GM21528 (cell line): ENCODE data around the gene XPO6.

Source experiments
- ATAC-seq: cut with Tn5 transposase; IDR thresholded peaks from one replicate; pipeline ENCODE4 v1.9.1; 2021; ENCODE audit warnings: mild to moderate bottlenecking, moderate library complexity; ENCODE audit not compliant: unreplicated experiment, low FRiP score

The XPO6 gene

DNA sequence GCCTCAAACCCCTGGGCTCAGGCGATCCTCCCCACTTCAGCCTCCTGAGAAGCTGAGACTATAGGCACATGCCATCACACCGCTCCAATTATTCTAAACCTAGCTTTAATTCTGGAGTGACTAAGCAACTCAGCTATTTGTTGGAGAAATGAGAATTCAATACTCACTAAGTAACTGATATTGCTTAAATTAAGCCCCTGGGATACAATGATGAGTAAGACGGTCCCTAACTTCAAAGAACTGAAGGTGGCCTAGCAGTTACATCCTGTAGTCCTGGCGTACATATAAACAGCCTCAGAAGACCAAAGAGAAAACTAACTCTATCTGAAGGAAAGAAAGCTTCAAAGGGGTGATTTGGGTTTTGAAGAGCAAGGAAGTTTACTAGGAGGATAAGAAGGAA, 25.0 kb downstream of the XPO6 start:
- ATAC-seq, result no peak

DNA sequence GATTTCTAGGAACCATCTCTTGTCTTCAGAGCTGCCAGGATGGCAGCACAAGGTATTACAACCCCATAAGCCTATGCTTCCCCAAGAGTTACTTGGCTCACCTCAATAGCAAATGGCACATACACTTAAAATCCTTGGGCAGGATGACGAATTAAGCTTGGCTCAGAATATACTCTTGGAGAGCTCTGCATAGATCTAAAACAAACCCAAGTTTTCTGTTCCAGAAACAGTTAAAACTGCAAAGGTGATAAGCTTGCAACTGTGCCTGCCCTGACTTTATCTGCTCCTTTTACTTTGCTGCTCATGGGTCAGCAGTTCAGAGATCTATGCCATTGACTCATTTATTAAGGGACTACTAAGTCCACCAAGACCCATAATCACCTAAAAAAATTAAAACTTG, 26.1 kb downstream of the XPO6 start:
- ATAC-seq, result no peak

DNA sequence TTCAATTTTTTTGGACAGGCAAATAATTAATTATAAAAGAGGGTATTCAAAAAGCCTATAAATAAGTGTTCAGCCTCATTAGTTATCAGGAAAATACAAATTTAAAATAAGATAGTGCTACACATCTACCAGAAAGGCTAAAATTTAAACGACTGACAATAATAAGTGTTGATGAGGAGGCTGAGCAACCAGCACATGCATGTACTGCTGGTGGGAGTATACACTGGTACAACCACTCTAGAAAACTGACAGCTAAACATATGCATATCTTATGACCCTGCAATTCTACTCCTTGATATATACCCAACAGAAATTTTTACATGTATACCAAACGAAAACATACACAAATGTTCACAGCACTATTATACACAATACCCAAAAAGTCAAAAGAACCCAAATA, 27.1 kb downstream of the XPO6 start:
- ATAC-seq, result no peak

GRCh38 chr16:28183930-28184329, 27.8 kb downstream of the XPO6 start:
- no peak for ATAC-seq

DNA sequence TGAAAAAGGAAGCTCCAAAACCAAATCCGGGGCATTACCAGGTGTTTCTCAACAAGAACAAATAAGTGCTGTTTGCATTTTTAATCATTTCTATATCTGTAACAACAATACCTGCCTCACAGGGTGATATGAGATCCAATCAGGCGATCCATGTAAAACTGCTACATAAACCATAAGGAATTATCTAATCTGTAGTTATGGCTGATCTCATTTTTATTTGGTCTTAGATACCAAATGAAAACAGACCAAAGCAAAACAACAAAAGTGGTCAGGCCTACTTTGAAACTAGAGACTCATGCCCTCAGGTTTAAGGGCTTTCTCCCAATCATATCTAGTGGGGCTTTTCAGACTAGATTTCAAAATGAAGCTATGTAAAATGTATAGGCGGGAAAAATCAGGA, 28.3 kb downstream of the XPO6 start:
- ATAC-seq, result no peak

DNA sequence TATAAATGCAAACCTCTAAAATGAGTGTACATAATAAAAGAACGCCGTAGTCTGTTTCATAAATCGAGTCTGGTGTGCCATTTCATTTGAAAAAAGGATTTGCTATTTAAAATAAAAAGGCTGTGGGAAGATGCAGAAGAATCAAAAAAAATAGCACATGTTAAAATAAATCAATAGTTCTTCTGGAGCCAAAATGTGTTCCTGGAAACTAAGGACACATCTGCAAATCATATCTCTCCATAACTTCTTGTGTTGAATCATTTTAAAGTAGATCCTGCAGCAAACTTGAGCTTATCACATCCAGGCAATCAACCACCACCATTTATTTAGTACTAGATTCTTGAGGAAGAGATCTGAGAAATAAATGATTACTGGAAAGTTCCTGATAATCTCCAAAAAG, 29.0 kb downstream of the XPO6 start:
- no peak for ATAC-seq

- ATAC-seq, result no peak
These were observed 29.6 kb downstream of the XPO6 start for GRCh38 chr16:28182183-28182582.

DNA sequence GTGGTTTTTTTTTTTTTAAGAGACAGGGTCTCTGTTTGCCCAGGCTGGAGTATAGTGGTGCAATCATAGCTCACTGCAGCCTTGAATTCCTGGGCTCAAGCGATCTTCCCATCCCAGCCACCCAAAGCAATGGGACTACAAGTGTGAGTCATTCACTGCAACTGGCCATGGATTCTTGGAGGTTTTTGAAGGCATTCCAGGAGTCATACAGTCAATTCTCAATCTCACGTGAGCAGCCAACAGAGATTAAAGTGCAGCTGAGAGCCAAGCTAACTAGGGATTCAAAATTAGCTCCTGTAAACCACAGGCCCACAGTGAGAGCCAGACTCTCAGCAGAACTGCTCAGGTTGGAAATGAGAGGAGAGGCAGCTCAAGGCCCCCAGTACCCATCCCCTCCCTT, 30.2 kb downstream of the XPO6 start:
- no peak for ATAC-seq

- no peak for ATAC-seq
These were observed 30.9 kb downstream of the XPO6 start for GRCh38 chr16:28180655-28181460.

- no peak for ATAC-seq
These were observed 32.4 kb downstream of the XPO6 start for GRCh38 chr16:28179354-28179753.

DNA sequence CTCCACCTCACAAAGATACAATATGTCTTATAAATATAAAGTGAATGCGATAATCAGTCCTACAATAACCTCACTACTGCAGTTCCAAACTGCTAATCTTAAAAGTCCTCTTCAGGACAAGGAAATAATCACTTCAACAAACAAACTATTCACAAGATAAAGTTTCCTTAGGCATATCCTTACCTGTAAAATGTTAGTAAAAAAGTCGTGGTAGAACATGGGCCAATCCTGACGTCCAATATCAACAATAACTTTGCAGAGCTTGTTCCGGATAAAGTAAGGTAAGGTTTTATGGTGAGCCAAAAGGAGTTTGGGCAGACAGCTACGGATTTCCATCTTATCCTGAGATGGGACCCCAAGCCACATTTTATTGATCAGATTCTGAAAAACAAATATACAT, 36.0 kb downstream of the XPO6 start:
- no peak for ATAC-seq

GRCh38 chr16:28172336-28172735, 39.4 kb downstream of the XPO6 start:
- ATAC-seq, result no peak

DNA sequence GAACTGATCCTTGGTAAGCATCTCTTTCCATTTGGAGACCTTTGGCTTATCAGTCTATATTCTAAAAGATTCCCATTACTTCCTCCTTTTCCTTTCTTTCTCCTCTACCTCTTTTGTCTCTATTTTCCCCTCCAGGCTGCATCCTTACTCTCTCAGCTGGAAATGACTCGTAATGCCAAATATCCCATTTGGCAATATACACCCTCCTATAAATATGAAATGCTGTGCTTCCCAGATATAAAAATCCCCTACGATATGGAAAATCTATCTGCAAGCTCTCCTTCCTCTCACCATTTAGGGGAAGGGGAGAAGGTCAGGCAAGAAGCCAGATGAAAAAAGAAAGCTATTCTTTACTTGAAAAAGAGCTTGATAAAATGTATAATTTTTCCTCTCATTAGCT, 39.9 kb downstream of the XPO6 start:
- ATAC-seq, result no peak

DNA sequence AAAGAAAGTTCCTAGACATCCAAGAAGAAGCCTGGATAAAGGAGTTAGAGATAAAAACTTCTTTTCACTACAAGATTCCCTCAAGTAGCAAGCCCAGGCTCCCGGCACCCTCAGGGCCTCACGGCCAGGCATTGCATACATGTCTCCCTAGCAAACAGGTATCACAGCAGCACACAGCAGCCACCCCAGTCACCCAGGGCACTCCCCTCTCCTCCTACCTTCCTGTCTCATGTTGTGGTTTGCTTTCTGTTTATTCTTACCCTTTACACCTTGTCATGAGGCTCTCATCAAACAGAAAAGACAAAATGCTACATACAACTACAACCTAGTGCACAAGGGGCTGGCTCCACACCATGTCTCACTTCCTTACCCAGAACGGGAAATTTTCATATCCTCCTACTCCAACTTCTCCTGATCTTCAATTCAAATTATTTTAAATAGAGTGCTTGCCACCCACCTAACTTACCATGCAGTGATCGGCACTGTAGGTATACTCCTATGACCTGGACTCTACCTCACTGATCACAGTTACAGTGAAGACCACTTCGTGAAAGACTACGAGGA, 42.7 kb downstream of the XPO6 start:
- no peak for ATAC-seq

DNA sequence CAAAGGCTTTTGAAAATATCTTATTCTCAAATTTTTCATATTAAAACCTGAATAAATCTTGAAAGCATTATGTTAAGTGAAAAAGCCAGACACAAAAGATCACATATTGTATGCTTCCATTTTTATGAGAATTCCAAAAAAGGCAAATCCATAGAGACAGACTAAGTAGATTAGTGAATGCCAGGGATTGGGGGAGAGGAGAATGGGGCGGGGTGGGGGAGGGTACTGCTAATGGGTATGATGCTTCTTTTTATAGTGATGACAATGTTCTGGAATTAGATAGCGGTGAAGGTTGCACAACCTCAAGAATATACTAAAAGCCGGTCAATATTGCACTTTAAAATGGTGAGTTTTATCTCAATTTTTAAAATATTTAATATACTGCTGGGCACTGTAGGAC, 44.0 kb downstream of the XPO6 start:
- ATAC-seq, result no peak

DNA sequence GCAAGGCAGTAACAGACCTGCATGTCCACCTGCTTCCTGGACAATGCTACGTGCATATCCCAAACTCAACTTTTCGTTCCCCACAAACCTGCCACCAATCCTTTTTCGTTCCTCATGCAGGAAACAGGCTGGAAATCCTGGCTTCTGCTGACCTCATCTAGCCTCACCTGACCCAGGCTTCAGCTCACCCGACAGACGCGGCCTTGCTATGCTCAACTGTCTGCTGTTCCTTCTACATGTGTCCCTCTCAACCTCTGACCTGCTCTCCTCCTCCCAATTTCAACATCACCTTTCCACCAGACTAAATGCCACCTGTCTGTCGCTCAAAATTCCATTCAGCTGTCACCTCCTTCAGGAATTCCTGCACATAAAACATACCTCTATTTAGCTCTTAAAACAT, 44.5 kb downstream of the XPO6 start:
- ATAC-seq, result no peak

GRCh38 chr16:28166394-28167208, 45.2 kb downstream of the XPO6 start:
- no peak for ATAC-seq

- no peak for ATAC-seq
These were observed 46.2 kb downstream of the XPO6 start for GRCh38 chr16:28165598-28165997.

DNA sequence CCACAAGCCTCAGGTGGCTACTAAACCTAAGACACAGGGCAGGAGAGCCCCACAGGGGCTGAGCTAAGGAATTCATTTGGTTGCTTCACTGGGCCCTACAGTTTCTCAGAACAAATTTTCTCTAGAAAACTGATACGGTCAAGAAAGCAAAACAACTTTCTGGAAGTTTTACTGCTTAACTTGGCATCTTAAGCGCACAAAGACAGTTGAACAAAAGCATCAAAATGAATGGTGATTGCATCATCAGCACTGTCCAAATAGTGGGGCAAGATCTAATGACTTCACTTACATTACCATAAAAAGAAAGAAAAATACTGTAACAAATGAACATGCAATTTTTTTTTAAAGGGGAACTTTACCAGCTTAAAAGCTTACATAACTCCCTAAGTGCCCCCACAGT, 47.6 kb downstream of the XPO6 start:
- ATAC-seq, result no peak

- ATAC-seq, result no peak
These were observed 48.1 kb downstream of the XPO6 start for GRCh38 chr16:28163699-28164098.

GRCh38 chr16:28162326-28162877, 49.4 kb downstream of the XPO6 start:
- ATAC-seq, result no peak
